Hepatocyte (in vitro differentiated cells): ENCODE data around the gene CHAD. TPM values are rescaled to one million over a fixed set of nuclear protein-coding genes. Genes with fewer than 3 reads are reported as not detected.

Source experiments
- DNase-seq: peaks from one replicate; pipeline ENCODE4 v3.0.0-alpha.2; 2016; ENCODE audit warnings: low spot score
- H2AFZ ChIP-seq: fragments of 200-600 bp; sonication (generic); 2 replicates; pipeline ENCODE4 v1.6.0; 2016; ENCODE audit warnings: antibody characterized with exemption, mild to moderate bottlenecking
- H3K27ac ChIP-seq: fragments of 200-600 bp; sonication (generic); 2 replicates; pipeline ENCODE4 v1.5.1; 2016; ENCODE audit warnings: mild to moderate bottlenecking
- H3K27me3 ChIP-seq: fragments of 200-600 bp; sonication (generic); 2 replicates; pipeline ENCODE4 v1.6.1; 2016
- H3K36me3 ChIP-seq: fragments of 200-600 bp; sonication (generic); replicated peaks from 2 replicates; pipeline ENCODE4 v1.5.1; 2016; ENCODE audit warnings: low read depth; ENCODE audit not compliant: insufficient read depth
- H3K4me1 ChIP-seq: fragments of 200-600 bp; sonication (generic); 2 replicates; pipeline ENCODE4 v1.5.1; 2016; ENCODE audit warnings: mild to moderate bottlenecking, moderate library complexity; ENCODE audit not compliant: insufficient read depth
- H3K4me2 ChIP-seq: fragments of 200-600 bp; sonication (generic); 2 replicates; pipeline ENCODE4 v1.6.0; 2016
- H3K4me3 ChIP-seq: fragments of 200-600 bp; sonication (generic); 2 replicates; pipeline ENCODE4 v1.5.1; 2016; ENCODE audit warnings: mild to moderate bottlenecking
- H3K79me2 ChIP-seq: fragments of 200-600 bp; sonication (generic); 2 replicates; pipeline ENCODE4 v1.6.0; 2017; ENCODE audit warnings: mild to moderate bottlenecking
- H3K9me2 ChIP-seq: fragments of 200-600 bp; sonication (generic); replicated peaks from 2 replicates; pipeline ENCODE4 v1.6.0; 2017; ENCODE audit warnings: mild to moderate bottlenecking; ENCODE audit not compliant: insufficient read depth
- H3K9me3 ChIP-seq: fragments of 200-600 bp; sonication (generic); 2 replicates; pipeline ENCODE4 v1.5.1; 2016; ENCODE audit warnings: low read depth, mild to moderate bottlenecking
- H4K20me1 ChIP-seq: fragments of 200-600 bp; sonication (generic); 2 replicates; pipeline ENCODE4 v1.6.0; 2016; ENCODE audit warnings: mild to moderate bottlenecking; ENCODE audit not compliant: insufficient read depth, poor library complexity, severe bottlenecking
- CTCF ChIP-seq: fragments of 200-600 bp; sonication (generic); IDR thresholded peaks from 2 replicates; pipeline ENCODE4 v1.5.1; 2016; ENCODE audit warnings: antibody characterized with exemption, mild to moderate bottlenecking; ENCODE audit not compliant: poor library complexity
- EZH2 ChIP-seq: fragments of 200-600 bp; sonication (generic); IDR thresholded peaks from 2 replicates; pipeline ENCODE4 v1.6.1; 2016; ENCODE audit warnings: antibody characterized with exemption, mild to moderate bottlenecking, borderline replicate concordance
- EZH2phosphoT487 ChIP-seq: fragments of 200-600 bp; sonication (generic); IDR thresholded peaks from one replicate; pipeline ENCODE4 v1.6.1; 2018; ENCODE audit warnings: antibody characterized with exemption, mild to moderate bottlenecking, low read depth, moderate library complexity; ENCODE audit not compliant: unreplicated experiment, severe bottlenecking
- WGBS: methylation state at CpG from one replicate; pipeline ENCODE4 v1.1.6; 2016; ENCODE audit warnings: low lambda C conversion rate; ENCODE audit errors: missing lambda C conversion rate; 5-methylcytosine and 5-hydroxymethylcytosine counted together
- polyA plus RNA-seq: library from polyadenylated mRNA; unstranded; fragments of >200 nt; fragmentation: Nextera tagmentation; extraction: Ambion mirVana; gene quantifications from 2 replicates; pipeline ENCODE4 v1.2.1, GENCODE V29; 2016
- total RNA-seq: library from RNA; depleted of rRNA; stranded (reverse); fragments of >200 nt; gene quantifications from 2 replicates; pipeline ENCODE4 v1.2.3, GENCODE V29; 2014

Gene CHAD
- total and polyA plus RNA-seq, 2 experiments from 2014 or later: 0.20 to 1.8 TPM

GRCh38 chr17:50508573-50509460 is 40.1 kb upstream of the CHAD start:
- Histone ChIP-seq H3K9me2 (no peaks in the 10 kb centered on the region), H3K36me3 (no peaks in the 10 kb centered on the region), H3K4me3 (peak overlapping the region; percentile 40), H4K20me1 (no peaks in the 10 kb centered on the region), H3K27ac (peak overlapping the region; percentile 59), H3K4me2 (peak overlapping the region; percentile 86), H3K27me3 (no peaks in the 10 kb centered on the region), H2AFZ (peak overlapping the region; percentile 61), H3K9me3 (no peaks in the 10 kb centered on the region), H3K79me2 (no peaks in the 10 kb centered on the region), H3K4me1 (peaks cover 4% of the 10 kb centered on the region)
- TF ChIP-seq CTCF (no peak), EZH2 (no peak), EZH2phosphoT487 (no peak)
- 31% methylated on average over 32 of the region's 32 CpGs for WGBS
- no peak for DNase-seq

- no peaks in the 10 kb centered on the region for H3K36me3 ChIP-seq
- no peaks in the 10 kb centered on the region for H3K27me3 ChIP-seq
- 15% methylated on average over 45 of the region's 66 CpGs for WGBS
- H3K4me2 ChIP-seq: peak within 1 kb of the TSS; percentile 86
- peaks cover 4% of the 10 kb centered on the region for H3K4me1 ChIP-seq
- H3K9me3 ChIP-seq: no peaks in the 10 kb centered on the region
- no peaks in the 10 kb centered on the region for H4K20me1 ChIP-seq
- H3K9me2 ChIP-seq: no peaks in the 10 kb centered on the region
- H2AFZ ChIP-seq: peak within 1 kb of the TSS; percentile 61
- H3K4me3 ChIP-seq: peak within 1 kb of the TSS; percentile 40
- no peaks in the 10 kb centered on the region for H3K79me2 ChIP-seq
- no peak for TF ChIP-seq EZH2
- TF ChIP-seq EZH2phosphoT487: no peak
- TF ChIP-seq CTCF: peak; percentile 31
- DNase-seq: peak; percentile 92
- peak within 1 kb of the TSS; percentile 59 for H3K27ac ChIP-seq
These were observed 39.3 kb upstream of the CHAD start, which contains the start of gene MYCBPAP for GRCh38 chr17:50507871-50508572. TSS of gene MYCBPAP (plus strand) at chr17:50508439. CDS start at chr17:50508675, 236 bp downstream.

- WGBS: 86% methylated on average over 7 of the region's 7 CpGs
- no peak overlapping the region for H3K27ac ChIP-seq
These were observed 37.6 kb upstream of the CHAD start for GRCh38 chr17:50506298-50506697.

More at GRCh38 chr17:50506298-50506697, 37.6 kb upstream of the CHAD start:
- Histone ChIP-seq H3K4me3 (no peak overlapping the region), H4K20me1 (no peaks in the 10 kb centered on the region), H3K4me1 (peaks cover 4% of the 10 kb centered on the region), H3K4me2 (no peak overlapping the region), H3K9me3 (no peaks in the 10 kb centered on the region), H2AFZ (no peak overlapping the region), H3K9me2 (no peaks in the 10 kb centered on the region), H3K36me3 (no peaks in the 10 kb centered on the region), H3K27me3 (no peaks in the 10 kb centered on the region), H3K79me2 (no peaks in the 10 kb centered on the region)
- TF ChIP-seq EZH2phosphoT487: no peak
- no peak for TF ChIP-seq EZH2
- no peak for TF ChIP-seq CTCF
- DNase-seq: no peak
